ENCODE results near the gene ARHGAP29.
"Not testable (repeated sequence)": the region's sequence is repeated elsewhere in the genome, so short reads cannot be mapped to it uniquely, and the experiment has no call there.

ARHGAP29 gene

GRCh38 chr1:94164121-94164520 is 73.3 kb downstream of the ARHGAP29 start:
- not testable (repeated sequence) for DNase-seq

- DNase-seq = not testable (repeated sequence)
Observed at GRCh38 chr1:94163249-94163648, 74.1 kb downstream of the ARHGAP29 start.

- no peak for DNase-seq
Observed at GRCh38 chr1:94160811-94161210, 76.6 kb downstream of the ARHGAP29 start.

GRCh38 chr1:94156096-94156625 is 81.2 kb downstream of the ARHGAP29 start:
- no peak for DNase-seq

- no peak for DNase-seq
Observed at GRCh38 chr1:94154989-94155388, 82.4 kb downstream of the ARHGAP29 start.

GRCh38 chr1:94153133-94153532 is 84.3 kb downstream of the ARHGAP29 start:
- DNase-seq = no peak

- DNase-seq = not testable (repeated sequence)
Observed at GRCh38 chr1:94149166-94149565, 88.2 kb downstream of the ARHGAP29 start.

- no peak for DNase-seq
Observed at GRCh38 chr1:94146273-94146672, 91.1 kb downstream of the ARHGAP29 start.

GRCh38 chr1:94144836-94145235 is 92.5 kb downstream of the ARHGAP29 start:
- DNase-seq = no peak

GRCh38 chr1:94143809-94144176 is 93.6 kb downstream of the ARHGAP29 start:
- DNase-seq = peak; percentile 87

GRCh38 chr1:94143173-94143808 is 94.1 kb downstream of the ARHGAP29 start:
- no peak for DNase-seq

GRCh38 chr1:94142583-94142982 is 94.8 kb downstream of the ARHGAP29 start:
- no peak for DNase-seq

GRCh38 chr1:94142022-94142421 is 95.4 kb downstream of the ARHGAP29 start:
- no peak for DNase-seq

- no peak for DNase-seq
Observed at GRCh38 chr1:94132111-94132510, 105.3 kb downstream of the ARHGAP29 start.

- no peak for DNase-seq
Observed at GRCh38 chr1:94130851-94131595, 106.4 kb downstream of the ARHGAP29 start.

GRCh38 chr1:94126651-94127050 is 110.7 kb downstream of the ARHGAP29 start:
- DNase-seq = no peak

GRCh38 chr1:94125551-94126514 is 111.6 kb downstream of the ARHGAP29 start:
- no peak for DNase-seq

GRCh38 chr1:94124538-94124937 is 112.8 kb downstream of the ARHGAP29 start:
- no peak for DNase-seq

GRCh38 chr1:94122201-94122970 is 115.0 kb downstream of the ARHGAP29 start:
- no peak for DNase-seq

Measured in NCI-H1105 treated with DMSO at 0.1 percent for 48 hours (cell line).